ENCODE results near the gene IL4. TPM values are rescaled to one million over a fixed set of nuclear protein-coding genes. Genes with fewer than 3 reads are reported as not detected.
"Not testable (repeated sequence)": the region's sequence is repeated elsewhere in the genome, so short reads cannot be mapped to it uniquely, and the experiment has no call there.

Gene IL4
- total RNA-seq, 1 donor, result not detected

GRCh38 chr5:132690156-132690555 lies 16.4 kb downstream of the IL4 start:
- H3K27me3 ChIP-seq (ENCODE audit: insufficient read depth, low read length), result no peaks in the 10 kb centered on the region
- no peak overlapping the region for H3K4me2 ChIP-seq (ENCODE audit: insufficient read depth, low read length)
- no peaks in the 10 kb centered on the region for H3K36me3 ChIP-seq (ENCODE audit: insufficient read depth, low read length)
- no peak overlapping the region for H3K27ac ChIP-seq (ENCODE audit: low read depth, low read length)
- H3K9me3 ChIP-seq (ENCODE audit: low read depth, low read length), result no peaks in the 10 kb centered on the region
- H3K4me1 ChIP-seq (ENCODE audit: insufficient read depth, low read length), result peaks cover 4% of the 10 kb centered on the region
- no peak overlapping the region for H3K4me3 ChIP-seq (ENCODE audit: insufficient read depth, low read length)
- no peaks in the 10 kb centered on the region for H3K79me2 ChIP-seq (ENCODE audit: insufficient read depth, low read length)
- no peak for TF ChIP-seq CTCF (IDR thresholded peaks at IDR 0.05; ENCODE audit: extremely low read depth, low read depth, low read length)
- no peak overlapping the region for H2AFZ ChIP-seq (ENCODE audit: low read length)
- H4K20me1 ChIP-seq (ENCODE audit: insufficient read depth, low read length), result no peaks in the 10 kb centered on the region
- DNase-seq (ENCODE audit: insufficient read length, low spot score, missing footprints), result no peak

- H3K27ac ChIP-seq (ENCODE audit: low read depth, low read length); H2AFZ ChIP-seq (ENCODE audit: low read length); H3K27me3 ChIP-seq (ENCODE audit: insufficient read depth, low read length); H4K20me1 ChIP-seq (ENCODE audit: insufficient read depth, low read length); DNase-seq (ENCODE audit: insufficient read length, low spot score, missing footprints); H3K4me1 ChIP-seq (ENCODE audit: insufficient read depth, low read length); H3K4me2 ChIP-seq (ENCODE audit: insufficient read depth, low read length); H3K4me3 ChIP-seq (ENCODE audit: insufficient read depth, low read length); H3K79me2 ChIP-seq (ENCODE audit: insufficient read depth, low read length); H3K9me3 ChIP-seq (ENCODE audit: low read depth, low read length); H3K36me3 ChIP-seq (ENCODE audit: insufficient read depth, low read length): not testable (repeated sequence)
Measured at GRCh38 chr5:132691755-132692631, 18.2 kb downstream of the IL4 start.

GRCh38 chr5:132692632-132692967 lies 18.8 kb downstream of the IL4 start:
- Histone ChIP-seq H3K79me2 (ENCODE audit: insufficient read depth, low read length) (no peaks in the 10 kb centered on the region), H3K4me2 (ENCODE audit: insufficient read depth, low read length) (no peak overlapping the region), H3K27ac (ENCODE audit: low read depth, low read length) (no peak overlapping the region), H3K4me1 (ENCODE audit: insufficient read depth, low read length) (peaks cover 3% of the 10 kb centered on the region), H2AFZ (ENCODE audit: low read length) (no peak overlapping the region), H3K27me3 (ENCODE audit: insufficient read depth, low read length) (no peaks in the 10 kb centered on the region), H3K9me3 (ENCODE audit: low read depth, low read length) (no peaks in the 10 kb centered on the region), H3K36me3 (ENCODE audit: insufficient read depth, low read length) (no peaks in the 10 kb centered on the region), H4K20me1 (ENCODE audit: insufficient read depth, low read length) (no peaks in the 10 kb centered on the region), H3K4me3 (ENCODE audit: insufficient read depth, low read length) (no peak overlapping the region)
- no peak for DNase-seq (ENCODE audit: insufficient read length, low spot score, missing footprints)
- TF ChIP-seq CTCF (IDR thresholded peaks at IDR 0.05; ENCODE audit: extremely low read depth, low read depth, low read length), result no peak

GRCh38 chr5:132695956-132696355 lies 22.2 kb downstream of the IL4 start:
- Histone ChIP-seq H3K9me3 (ENCODE audit: low read depth, low read length) (no peaks in the 10 kb centered on the region), H3K27me3 (ENCODE audit: insufficient read depth, low read length) (no peaks in the 10 kb centered on the region), H3K27ac (ENCODE audit: low read depth, low read length) (no peak overlapping the region), H3K4me3 (ENCODE audit: insufficient read depth, low read length) (no peak overlapping the region), H3K4me2 (ENCODE audit: insufficient read depth, low read length) (no peak overlapping the region), H3K4me1 (ENCODE audit: insufficient read depth, low read length) (no peaks in the 10 kb centered on the region), H4K20me1 (ENCODE audit: insufficient read depth, low read length) (no peaks in the 10 kb centered on the region), H2AFZ (ENCODE audit: low read length) (no peak overlapping the region), H3K36me3 (ENCODE audit: insufficient read depth, low read length) (peaks cover 11% of the 10 kb centered on the region), H3K79me2 (ENCODE audit: insufficient read depth, low read length) (no peaks in the 10 kb centered on the region)
- TF ChIP-seq CTCF (IDR thresholded peaks at IDR 0.05; ENCODE audit: extremely low read depth, low read depth, low read length), result no peak
- DNase-seq (ENCODE audit: insufficient read length, low spot score, missing footprints), result no peak
